ENCODE data around the gene CSNK2A2. TPM values are rescaled to one million over a fixed set of nuclear protein-coding genes. Genes with fewer than 3 reads are reported as not detected.
A peak's percentile ranks its signal among the peaks of the same experiment; 100 is the strongest.

The CSNK2A2 gene
- total RNA-seq, 1 donor from 2014 or later, result 35.5 TPM

DNA sequence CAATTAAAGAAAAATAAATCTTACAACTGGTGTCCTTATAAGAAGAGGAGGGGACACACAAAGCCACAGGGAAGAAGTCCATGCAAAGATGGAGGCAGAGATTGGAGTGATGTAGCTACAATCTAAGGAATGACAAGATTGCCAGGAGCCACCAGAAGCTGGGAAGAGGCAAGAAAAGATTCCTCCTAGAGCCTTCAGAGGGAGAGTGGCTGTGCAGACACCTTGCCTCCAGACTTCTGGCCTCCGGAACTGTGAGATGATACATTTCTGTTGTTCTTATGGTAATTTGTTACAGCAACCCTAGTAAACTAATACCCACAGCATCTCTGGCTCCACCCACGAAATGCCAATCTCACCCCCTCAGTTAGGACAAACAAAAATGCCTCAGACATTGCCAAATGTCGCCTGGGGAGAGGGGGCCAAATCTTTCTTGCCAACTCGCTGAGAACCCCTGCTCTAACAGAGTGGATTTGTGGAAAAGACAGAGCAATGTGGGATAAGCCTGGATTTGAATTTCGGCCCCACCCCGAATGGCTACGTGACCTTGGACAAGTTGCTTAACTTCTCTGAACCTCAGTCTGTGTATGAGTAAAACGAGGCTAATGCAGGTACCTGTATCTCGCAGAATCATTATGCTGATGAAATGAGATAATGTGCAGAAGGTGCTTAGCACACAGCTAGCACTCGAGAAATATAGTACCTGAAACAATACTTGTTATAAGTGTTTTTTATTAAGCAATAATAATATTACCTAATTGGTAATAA, 37.1 kb upstream of the CSNK2A2 start:
- FAIRE-seq, result no peak
- Histone ChIP-seq H3K27me3 (ENCODE audit: control insufficient read depth, insufficient read depth, low read length) (no peaks in the 10 kb centered on the region), H3K36me3 (ENCODE audit: control insufficient read depth, insufficient read depth, low read length) (no peaks in the 10 kb centered on the region), H3K4me3 (ENCODE audit: low read depth, low read length) (no peak overlapping the region)
- no peak for DNase-seq (ENCODE audit: low read depth)
- TF ChIP-seq, protein P1, sequence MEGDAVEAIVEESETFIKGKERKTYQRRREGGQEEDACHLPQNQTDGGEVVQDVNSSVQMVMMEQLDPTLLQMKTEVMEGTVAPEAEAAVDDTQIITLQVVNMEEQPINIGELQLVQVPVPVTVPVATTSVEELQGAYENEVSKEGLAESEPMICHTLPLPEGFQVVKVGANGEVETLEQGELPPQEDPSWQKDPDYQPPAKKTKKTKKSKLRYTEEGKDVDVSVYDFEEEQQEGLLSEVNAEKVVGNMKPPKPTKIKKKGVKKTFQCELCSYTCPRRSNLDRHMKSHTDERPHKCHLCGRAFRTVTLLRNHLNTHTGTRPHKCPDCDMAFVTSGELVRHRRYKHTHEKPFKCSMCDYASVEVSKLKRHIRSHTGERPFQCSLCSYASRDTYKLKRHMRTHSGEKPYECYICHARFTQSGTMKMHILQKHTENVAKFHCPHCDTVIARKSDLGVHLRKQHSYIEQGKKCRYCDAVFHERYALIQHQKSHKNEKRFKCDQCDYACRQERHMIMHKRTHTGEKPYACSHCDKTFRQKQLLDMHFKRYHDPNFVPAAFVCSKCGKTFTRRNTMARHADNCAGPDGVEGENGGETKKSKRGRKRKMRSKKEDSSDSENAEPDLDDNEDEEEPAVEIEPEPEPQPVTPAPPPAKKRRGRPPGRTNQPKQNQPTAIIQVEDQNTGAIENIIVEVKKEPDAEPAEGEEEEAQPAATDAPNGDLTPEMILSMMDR (IDR thresholded peaks at IDR 0.05; ENCODE audit: insufficient read depth, low read length, severe bottlenecking), result no peak

DNA sequence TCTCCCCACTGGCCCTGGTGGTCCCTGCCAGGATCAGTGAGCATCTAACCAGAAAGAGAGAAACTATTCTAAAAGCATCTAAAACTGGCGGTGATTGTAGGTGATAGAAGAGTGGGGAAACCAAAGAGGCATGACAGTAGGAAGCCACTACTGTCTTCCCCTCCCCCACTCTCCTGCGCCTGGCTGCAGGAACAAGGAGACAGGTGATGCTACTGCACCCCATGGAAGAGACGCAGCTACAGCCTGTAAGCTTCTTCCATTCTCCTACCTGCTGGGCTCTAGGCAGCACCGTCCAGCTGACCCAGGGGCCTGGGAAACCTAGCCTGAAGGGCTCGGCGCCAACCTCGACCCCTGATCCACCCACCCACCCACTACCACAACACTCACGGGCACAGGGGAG, 32.4 kb upstream of the CSNK2A2 start:
- no peak for FAIRE-seq
- DNase-seq (ENCODE audit: low read depth), result no peak
- Histone ChIP-seq H3K36me3 (ENCODE audit: control insufficient read depth, insufficient read depth, low read length) (no peaks in the 10 kb centered on the region), H3K27me3 (ENCODE audit: control insufficient read depth, insufficient read depth, low read length) (no peaks in the 10 kb centered on the region), H3K4me3 (ENCODE audit: low read depth, low read length) (no peak overlapping the region)
- TF ChIP-seq, protein P1 (IDR thresholded peaks at IDR 0.05; ENCODE audit: insufficient read depth, low read length, severe bottlenecking), result no peak

DNA sequence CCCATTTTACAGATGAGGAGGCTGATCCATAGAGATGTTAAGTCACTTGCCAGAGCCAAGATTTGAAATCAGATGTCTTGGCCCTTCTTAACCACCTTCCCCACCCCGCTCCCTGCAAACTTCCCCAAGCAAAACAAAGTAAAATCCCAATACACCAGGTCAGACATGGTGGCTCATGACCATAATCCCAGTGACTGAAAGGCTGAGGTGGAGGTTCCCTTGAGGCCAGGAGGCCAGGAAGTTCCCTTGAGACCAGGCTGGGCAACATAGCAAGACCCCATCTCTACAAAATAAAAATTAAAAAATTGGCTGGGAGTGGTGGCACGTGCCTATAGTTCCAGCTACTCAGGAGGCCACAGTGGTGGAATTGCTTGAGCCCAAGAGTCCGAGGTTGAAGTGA, 28.9 kb upstream of the CSNK2A2 start:
- TF ChIP-seq, protein P1 (IDR thresholded peaks at IDR 0.05; ENCODE audit: insufficient read depth, low read length, severe bottlenecking), result no peak
- FAIRE-seq (no peak), DNase-seq (ENCODE audit: low read depth) (no peak)
- H3K36me3 ChIP-seq (ENCODE audit: control insufficient read depth, insufficient read depth, low read length), result no peaks in the 10 kb centered on the region
- H3K27me3 ChIP-seq (ENCODE audit: control insufficient read depth, insufficient read depth, low read length), result no peaks in the 10 kb centered on the region
- H3K4me3 ChIP-seq (ENCODE audit: low read depth, low read length), result no peak overlapping the region

DNA sequence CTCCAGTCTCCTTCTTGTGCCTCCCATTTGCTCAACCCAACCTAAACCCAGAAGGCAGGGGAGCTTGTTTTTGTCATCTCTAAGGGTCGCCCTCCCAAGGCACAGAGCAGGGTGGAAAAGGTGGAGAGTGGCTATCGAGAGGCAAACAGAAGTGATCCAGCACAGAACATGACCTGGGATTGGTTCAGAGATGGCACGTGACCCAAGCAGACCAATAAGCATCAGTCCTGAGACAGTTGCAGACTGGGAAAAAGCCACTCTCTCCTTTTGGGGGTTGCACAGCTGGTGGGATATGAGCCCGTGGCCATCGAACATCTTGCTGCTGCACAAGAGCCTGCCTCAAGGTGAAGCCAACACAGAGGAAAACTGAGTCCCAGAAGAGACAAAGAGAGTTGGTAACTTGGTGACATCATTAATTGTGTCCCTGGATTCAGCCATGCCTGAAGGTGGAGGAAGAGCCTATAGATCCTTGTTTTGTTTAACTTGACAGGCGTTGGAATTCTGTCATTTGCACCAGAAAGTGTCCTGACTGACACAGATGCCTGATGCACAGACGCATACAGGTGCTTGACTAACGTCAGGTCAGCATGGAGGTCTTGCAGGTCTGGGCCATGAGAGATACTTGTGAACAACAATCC, 28.2 kb upstream of the CSNK2A2 start:
- Histone ChIP-seq H3K36me3 (ENCODE audit: control insufficient read depth, insufficient read depth, low read length) (no peaks in the 10 kb centered on the region), H3K4me3 (ENCODE audit: low read depth, low read length) (no peak overlapping the region), H3K27me3 (ENCODE audit: control insufficient read depth, insufficient read depth, low read length) (no peaks in the 10 kb centered on the region)
- TF ChIP-seq, protein P1 (IDR thresholded peaks at IDR 0.05; ENCODE audit: insufficient read depth, low read length, severe bottlenecking), result no peak
- DNase-seq (ENCODE audit: low read depth), result no peak
- FAIRE-seq, result no peak

DNA sequence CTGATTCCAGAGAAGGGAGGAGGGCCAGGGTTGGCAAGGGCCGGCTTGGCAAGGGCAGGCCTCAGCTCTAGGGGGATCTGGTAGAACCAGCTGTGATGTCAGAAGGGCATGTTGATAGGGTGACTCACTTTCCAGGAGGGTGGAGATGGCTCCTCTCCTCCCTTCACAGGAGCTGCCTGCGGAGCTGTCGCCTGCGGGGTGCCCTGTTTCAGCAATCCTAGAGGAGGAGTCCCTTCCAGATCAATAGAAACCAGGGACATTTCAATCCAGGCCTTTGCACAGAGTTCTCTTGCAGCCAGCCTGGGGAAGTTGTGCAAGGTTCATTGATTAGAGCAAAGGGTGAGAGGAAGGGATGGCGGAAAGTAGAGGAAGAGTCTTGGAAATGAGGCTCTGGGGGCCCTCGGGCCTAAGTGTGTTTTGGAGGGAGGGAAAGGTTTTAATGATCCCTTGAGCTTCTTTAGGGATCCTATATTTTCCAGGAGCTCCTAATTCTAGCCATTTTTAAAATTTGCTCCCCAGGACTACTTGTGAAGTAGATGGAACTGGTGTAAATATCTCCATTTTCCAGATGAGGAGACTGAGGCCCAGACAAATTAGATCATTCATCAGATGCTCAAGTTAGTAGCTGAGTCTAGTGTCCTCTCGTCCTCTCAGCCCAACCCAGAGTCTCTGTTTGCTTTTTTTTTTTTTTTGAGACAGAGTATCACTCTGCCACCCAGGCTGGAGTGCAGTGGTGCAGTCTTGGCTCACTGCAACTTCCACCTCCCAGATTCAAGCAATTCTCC, 24.8 kb upstream of the CSNK2A2 start:
- no peak overlapping the region for H3K4me3 ChIP-seq (ENCODE audit: low read depth, low read length)
- peaks cover 2% of the 10 kb centered on the region for H3K27me3 ChIP-seq (ENCODE audit: control insufficient read depth, insufficient read depth, low read length)
- FAIRE-seq, result peak; percentile 52
- no peaks in the 10 kb centered on the region for H3K36me3 ChIP-seq (ENCODE audit: control insufficient read depth, insufficient read depth, low read length)
- TF ChIP-seq, protein P1 (IDR thresholded peaks at IDR 0.05; ENCODE audit: insufficient read depth, low read length, severe bottlenecking), result no peak
- peak; percentile 85 for DNase-seq (ENCODE audit: low read depth)
